Ascending aorta (tissue), 2 donors: ENCODE measurements around the gene LOX. TPM values are rescaled to one million over a fixed set of nuclear protein-coding genes. Genes with fewer than 3 reads are reported as not detected.

Experiments
- DNase-seq, 2 donors: peaks; one replicate each; pipeline ENCODE4 v3.0.0-alpha.2; 2019; ENCODE audit warnings: low spot score in 2 of 2
- H3K27ac ChIP-seq, 2 donors: fragments of 200-600 bp; sonication (generic); one replicate each; pipeline ENCODE4 v1.5.1; 2016 to 2017; ENCODE audit warnings: mild to moderate bottlenecking in 1 of 2
- H3K27me3 ChIP-seq: fragments of 200-600 bp; sonication (generic); one replicate; pipeline ENCODE4 v1.5.1; 2017
- H3K36me3 ChIP-seq, 2 donors: fragments of 200-600 bp; sonication (generic); one replicate each; pipeline ENCODE4 v1.5.1; 2016
- H3K4me1 ChIP-seq, 2 donors: fragments of 200-600 bp; sonication (generic); one replicate each; pipeline ENCODE4 v1.5.1; 2016 to 2017; ENCODE audit warnings: mild to moderate bottlenecking in 1 of 2
- H3K4me3 ChIP-seq, 2 donors: fragments of 200-600 bp; sonication (generic); one replicate each; pipeline ENCODE4 v1.5.1; 2016 to 2017; ENCODE audit warnings: mild to moderate bottlenecking in 1 of 2
- H3K9me3 ChIP-seq, 2 donors: fragments of 200-600 bp; sonication (generic); one replicate each; pipeline ENCODE4 v1.5.1; 2016
- CTCF ChIP-seq, 3 experiments: fragments of 200-600 bp in 2 of 3; fragments of 450-650 bp in 1 of 3; sonication (generic) in 2 of 3; IDR thresholded peaks; one replicate each; pipeline ENCODE4 v1.5.1; 2016 to 2019; ENCODE audit warnings: antibody characterized with exemption in 3 of 3, mild to moderate bottlenecking in 1 of 3, moderate library complexity in 1 of 3
- intact Hi-C: fragments of 100-400 bp; cut with DNase I; formaldehyde crosslinking; loops from one replicate; pipeline ENCODE4 v1.15.1; 2023
- total RNA-seq: library from RNA; depleted of rRNA; stranded (reverse); fragments of >200 nt; gene quantifications from one replicate; pipeline ENCODE4 v1.1.0, GENCODE V29; 2016

Gene LOX
- total RNA-seq, 1 donor from 2014 or later = 48.1 TPM

- no peaks in the 10 kb centered on the region for H3K36me3 ChIP-seq
- H3K27ac ChIP-seq = no peak overlapping the region
- H3K4me1 ChIP-seq = no peaks in the 10 kb centered on the region
- no peaks in the 10 kb centered on the region for H3K27me3 ChIP-seq
- no peak overlapping the region for H3K4me3 ChIP-seq
- DNase-seq = no peak
- intact Hi-C loops = no loop called here
- no peak for TF ChIP-seq CTCF (IDR thresholded peaks at IDR 0.05)
- H3K9me3 ChIP-seq = no peaks in the 10 kb centered on the region
These were observed 34.9 kb upstream of the LOX start for GRCh38 chr5:122112733-122113558.

GRCh38 chr5:122112063-122112462, 34.0 kb upstream of the LOX start:
- H3K36me3 ChIP-seq = no peaks in the 10 kb centered on the region

GRCh38 chr5:122111460-122111859, 33.4 kb upstream of the LOX start:
- Histone ChIP-seq H3K9me3 (no peaks in the 10 kb centered on the region), H3K27me3 (no peaks in the 10 kb centered on the region), H3K36me3 (no peaks in the 10 kb centered on the region), H3K4me3 (no peak overlapping the region), H3K4me1 (no peaks in the 10 kb centered on the region), H3K27ac (no peak overlapping the region)
- intact Hi-C loops = no loop called here
- TF ChIP-seq CTCF (IDR thresholded peaks at IDR 0.05) = no peak
- DNase-seq = no peak

More at GRCh38 chr5:122112063-122112462, 34.0 kb upstream of the LOX start:
- Histone ChIP-seq H3K4me1 (no peaks in the 10 kb centered on the region), H3K9me3 (no peaks in the 10 kb centered on the region), H3K27me3 (no peaks in the 10 kb centered on the region), H3K27ac (no peak overlapping the region), H3K4me3 (no peak overlapping the region)
- no peak for TF ChIP-seq CTCF (IDR thresholded peaks at IDR 0.05)
- no peak for DNase-seq
- intact Hi-C loops = no loop called here

GRCh38 chr5:122110987-122111386, 32.9 kb upstream of the LOX start:
- Histone ChIP-seq H3K9me3 (no peaks in the 10 kb centered on the region), H3K36me3 (no peaks in the 10 kb centered on the region), H3K4me3 (no peak overlapping the region), H3K27ac (no peak overlapping the region), H3K4me1 (no peaks in the 10 kb centered on the region), H3K27me3 (no peaks in the 10 kb centered on the region)
- intact Hi-C loops = no loop called here
- no peak for DNase-seq
- TF ChIP-seq CTCF (IDR thresholded peaks at IDR 0.05) = no peak

- no peaks in the 10 kb centered on the region for H3K27me3 ChIP-seq
- no peak for TF ChIP-seq CTCF (IDR thresholded peaks at IDR 0.05)
- intact Hi-C loops = no loop called here
These were observed 29.0 kb upstream of the LOX start for GRCh38 chr5:122107016-122107415.

More at GRCh38 chr5:122107016-122107415, 29.0 kb upstream of the LOX start:
- Histone ChIP-seq H3K4me1 (no peaks in the 10 kb centered on the region), H3K9me3 (no peaks in the 10 kb centered on the region), H3K27ac (no peak overlapping the region), H3K4me3 (no peak overlapping the region), H3K36me3 (no peaks in the 10 kb centered on the region)
- DNase-seq = no peak
